K562 (cell line): ENCODE measurements around the gene HEY2.

Experiments
- ARID2 ChIP-seq: fragments of 450-650 bp; IDR thresholded peaks from 2 replicates; pipeline ENCODE4 v1.6.1; 2017; ENCODE audit warnings: antibody characterized with exemption, mild to moderate bottlenecking
- ARNT ChIP-seq, 2 experiments: fragments of 450-650 bp; IDR thresholded peaks; 2 replicates each; pipeline ENCODE4 v1.6.1; 2016; ENCODE audit warnings: mild to moderate bottlenecking in 1 of 2
- CHD2 ChIP-seq: IDR thresholded peaks from 2 replicates; pipeline ENCODE4 v1.6.1; 2011; ENCODE audit warnings: low read depth, low read length
- HDGF ChIP-seq: fragments of 450-650 bp; IDR thresholded peaks from 2 replicates; pipeline ENCODE4 v1.6.1; 2016
- KAT2B ChIP-seq: IDR thresholded peaks from one replicate; pipeline ENCODE4 v1.6.1; 2012; ENCODE audit warnings: low read depth, mild to moderate bottlenecking, control low read depth, inconsistent platforms, low read length, moderate library complexity
- MEF2A ChIP-seq: IDR thresholded peaks from 2 replicates; pipeline ENCODE4 v1.6.1; 2011; ENCODE audit warnings: low read depth, mild to moderate bottlenecking, low read length, moderate library complexity; ENCODE audit not compliant: control insufficient read depth
- NFIX ChIP-seq: fragments of 250-450 bp; sonication (Bioruptor Pico); IDR thresholded peaks from 2 replicates; pipeline ENCODE4 v1.4.0; 2020; ENCODE audit warnings: low read depth, mild to moderate bottlenecking, moderate library complexity
- POLR2A ChIP-seq: fragments of 450-650 bp; conservative IDR thresholded peaks from 2 replicates; pipeline ENCODE4 v1.6.1; 2016
- TAF1 ChIP-seq: IDR thresholded peaks from 2 replicates; pipeline ENCODE4 v1.6.1; 2011; ENCODE audit warnings: mild to moderate bottlenecking, low read length, moderate library complexity; ENCODE audit not compliant: insufficient read depth, control insufficient read depth, severe bottlenecking; ENCODE audit errors: extremely low read depth
- TCF7L2 ChIP-seq: fragments of 150-350 bp; IDR thresholded peaks from 2 replicates; pipeline ENCODE4 v1.6.1; 2016; ENCODE audit warnings: low read depth, mild to moderate bottlenecking, low read length, moderate library complexity
- ZNF274 ChIP-seq: IDR thresholded peaks from 2 replicates; pipeline ENCODE4 v1.6.1; 2011; ENCODE audit warnings: low read depth, mild to moderate bottlenecking, low read length, moderate library complexity, borderline replicate concordance
- ZNF77 ChIP-seq: fragments of 250-450 bp; sonication (Bioruptor Pico); IDR thresholded peaks from 2 replicates; pipeline ENCODE4 v1.5.0; 2020
- TF ChIP-seq, protein P1 (sequence below): fragments of 250-450 bp; sonication (Bioruptor Pico); IDR thresholded peaks from 2 replicates; pipeline ENCODE4 v1.9.0; 2021; ENCODE audit warnings: mild to moderate bottlenecking, inconsistent platforms
- TF ChIP-seq, protein P2 (sequence below): sonication (generic); formaldehyde crosslinking; IDR thresholded peaks from 2 replicates; pipeline ENCODE4 v1.8.1; 2022; ENCODE audit warnings: missing genetic modification reagents

DNA sequence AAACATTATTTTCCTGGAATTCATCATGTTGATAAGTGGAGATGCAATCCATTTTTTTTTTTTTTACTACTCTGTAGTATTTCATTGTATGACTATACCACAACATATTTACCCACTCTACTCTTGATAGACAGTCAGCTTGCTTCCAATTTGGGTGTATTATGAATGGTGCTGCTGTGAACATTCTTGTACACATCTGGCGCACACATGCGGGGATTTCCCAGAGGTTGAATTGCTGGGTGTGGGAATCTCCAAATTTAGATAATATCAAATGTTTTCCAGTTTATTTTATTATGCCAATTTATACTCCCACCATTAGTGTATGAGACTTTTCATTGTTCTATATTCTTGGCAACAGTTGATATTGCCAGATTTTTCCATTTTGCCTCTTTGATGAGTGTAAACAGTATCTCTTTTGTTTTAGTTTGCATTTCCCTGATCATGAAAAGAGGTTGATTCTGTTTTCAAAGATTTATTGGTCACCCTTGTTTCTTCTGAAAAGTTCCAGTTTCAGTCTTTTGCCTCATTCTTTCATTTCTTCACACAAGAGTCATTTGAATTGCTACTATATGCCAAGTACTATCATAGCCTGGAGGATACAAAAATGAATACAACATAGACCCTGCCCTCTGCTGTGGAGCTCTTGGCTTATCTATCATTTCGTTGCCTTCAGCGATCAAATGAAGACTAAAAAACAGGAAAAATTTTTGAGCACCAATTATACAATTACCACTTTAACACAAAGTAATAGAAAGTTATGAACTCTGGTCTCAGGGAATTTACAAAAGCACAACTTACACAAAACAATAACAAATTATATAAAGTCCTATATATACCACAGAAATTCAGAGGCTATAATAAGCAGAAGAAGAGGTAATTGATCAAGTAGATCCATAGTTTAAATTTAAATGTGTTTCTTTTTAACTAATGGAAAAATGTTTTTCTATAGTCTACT lies 24.2 kb downstream of the HEY2 start:
- TF ChIP-seq ZNF274 (no peak), CHD2 (no peak), KAT2B (no peak), TCF7L2 (no peak), ARNT (IDR thresholded peaks at IDR 0.05) (no peak), ARID2 (no peak), TAF1 (no peak), POLR2A (no peak), HDGF (no peak), ZNF77 (no peak), MEF2A (no peak), NFIX (no peak)
- TF ChIP-seq, protein P1, sequence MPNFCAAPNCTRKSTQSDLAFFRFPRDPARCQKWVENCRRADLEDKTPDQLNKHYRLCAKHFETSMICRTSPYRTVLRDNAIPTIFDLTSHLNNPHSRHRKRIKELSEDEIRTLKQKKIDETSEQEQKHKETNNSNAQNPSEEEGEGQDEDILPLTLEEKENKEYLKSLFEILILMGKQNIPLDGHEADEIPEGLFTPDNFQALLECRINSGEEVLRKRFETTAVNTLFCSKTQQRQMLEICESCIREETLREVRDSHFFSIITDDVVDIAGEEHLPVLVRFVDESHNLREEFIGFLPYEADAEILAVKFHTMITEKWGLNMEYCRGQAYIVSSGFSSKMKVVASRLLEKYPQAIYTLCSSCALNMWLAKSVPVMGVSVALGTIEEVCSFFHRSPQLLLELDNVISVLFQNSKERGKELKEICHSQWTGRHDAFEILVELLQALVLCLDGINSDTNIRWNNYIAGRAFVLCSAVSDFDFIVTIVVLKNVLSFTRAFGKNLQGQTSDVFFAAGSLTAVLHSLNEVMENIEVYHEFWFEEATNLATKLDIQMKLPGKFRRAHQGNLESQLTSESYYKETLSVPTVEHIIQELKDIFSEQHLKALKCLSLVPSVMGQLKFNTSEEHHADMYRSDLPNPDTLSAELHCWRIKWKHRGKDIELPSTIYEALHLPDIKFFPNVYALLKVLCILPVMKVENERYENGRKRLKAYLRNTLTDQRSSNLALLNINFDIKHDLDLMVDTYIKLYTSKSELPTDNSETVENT (CRISPR knock-in tag) = no peak
- TF ChIP-seq, protein P2, sequence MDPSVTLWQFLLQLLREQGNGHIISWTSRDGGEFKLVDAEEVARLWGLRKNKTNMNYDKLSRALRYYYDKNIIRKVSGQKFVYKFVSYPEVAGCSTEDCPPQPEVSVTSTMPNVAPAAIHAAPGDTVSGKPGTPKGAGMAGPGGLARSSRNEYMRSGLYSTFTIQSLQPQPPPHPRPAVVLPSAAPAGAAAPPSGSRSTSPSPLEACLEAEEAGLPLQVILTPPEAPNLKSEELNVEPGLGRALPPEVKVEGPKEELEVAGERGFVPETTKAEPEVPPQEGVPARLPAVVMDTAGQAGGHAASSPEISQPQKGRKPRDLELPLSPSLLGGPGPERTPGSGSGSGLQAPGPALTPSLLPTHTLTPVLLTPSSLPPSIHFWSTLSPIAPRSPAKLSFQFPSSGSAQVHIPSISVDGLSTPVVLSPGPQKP (CRISPR knock-in tag) = no peak
